ENCODE results near the gene ST6GALNAC5.

- no peak for TF ChIP-seq CTCF (IDR thresholded peaks at IDR 0.05)
- no peak for TF ChIP-seq POLR2AphosphoS5 (IDR thresholded peaks at IDR 0.05; ENCODE audit: low read depth, low read length)
These were observed 34.8 kb upstream of the ST6GALNAC5 start for GRCh38 chr1:76832521-76832920.

Data from Panc1 (cell line).